Liver (tissue), 9 donors: Measurements from ENCODE around the gene MANF. TPM values are rescaled to one million over a fixed set of nuclear protein-coding genes. Genes with fewer than 3 reads are reported as not detected.

Source experiments
- DNase-seq: peaks from one replicate; pipeline ENCODE4 v3.0.0-alpha.2; 2017; ENCODE audit warnings: low spot score
- H3K27ac ChIP-seq, 2 donors: one replicate each; pipeline ENCODE4 v1.7.0; 2013; ENCODE audit warnings: inconsistent platforms in 2 of 2, low read length in 2 of 2, control low read depth in 1 of 2, low read depth in 1 of 2, mild to moderate bottlenecking in 1 of 2
- H3K27me3 ChIP-seq, 4 donors: one replicate each; pipeline versions ENCODE4 v1.6.1 to v1.7.0; 2013; ENCODE audit warnings: low read length in 3 of 4, inconsistent platforms in 1 of 4, mild to moderate bottlenecking in 1 of 4, moderate library complexity in 1 of 4; ENCODE audit not compliant: control insufficient read depth in 4 of 4, insufficient read depth in 4 of 4
- H3K36me3 ChIP-seq, 4 donors: one replicate each; pipeline versions ENCODE4 v1.6.1 to v1.7.0; 2013; ENCODE audit warnings: low read length in 3 of 4, mild to moderate bottlenecking in 3 of 4, low read depth in 1 of 4, moderate library complexity in 1 of 4; ENCODE audit not compliant: control insufficient read depth in 4 of 4, insufficient read depth in 3 of 4
- H3K4me1 ChIP-seq, 4 donors: one replicate each; pipeline versions ENCODE4 v1.6.1 to v1.7.0; 2013; ENCODE audit warnings: low read length in 3 of 4, mild to moderate bottlenecking in 3 of 4, moderate library complexity in 1 of 4; ENCODE audit not compliant: control insufficient read depth in 4 of 4, insufficient read depth in 4 of 4
- H3K4me3 ChIP-seq, 3 donors: one replicate each; pipeline versions ENCODE4 v1.6.1 to v1.7.0; 2013; ENCODE audit warnings: low read length in 3 of 3, control low read depth in 1 of 3, low read depth in 1 of 3, mild to moderate bottlenecking in 1 of 3
- H3K9ac ChIP-seq, 2 donors: one replicate each; pipeline ENCODE4 v1.7.0; 2013; ENCODE audit warnings: low read length in 2 of 2, mild to moderate bottlenecking in 2 of 2, moderate library complexity in 2 of 2, control low read depth in 1 of 2, low read depth in 1 of 2
- H3K9me3 ChIP-seq, 4 donors: one replicate each; pipeline versions ENCODE4 v1.6.1 to v1.7.0; 2013; ENCODE audit warnings: low read length in 3 of 4; ENCODE audit not compliant: control insufficient read depth in 4 of 4
- CTCF ChIP-seq: fragments of 150-350 bp; IDR thresholded peaks from 2 replicates; pipeline ENCODE4 v1.5.1; 2017; ENCODE audit warnings: improper control_type of control experiment, low read depth, low read length; ENCODE audit not compliant: missing input control
- FOXA1 ChIP-seq: IDR thresholded peaks from 2 replicates; pipeline ENCODE4 v1.6.1; 2016; ENCODE audit warnings: antibody characterized with exemption
- FOXA2 ChIP-seq: IDR thresholded peaks from 2 replicates; pipeline ENCODE4 v1.6.1; 2016; ENCODE audit warnings: antibody characterized with exemption
- GABPA ChIP-seq, 2 donors: IDR thresholded peaks in 1 of 2; conservative IDR thresholded peaks in 1 of 2; 2 replicates each; pipeline ENCODE4 v1.6.1; 2016; ENCODE audit warnings: antibody characterized with exemption in 2 of 2, mild to moderate bottlenecking in 1 of 2, moderate library complexity in 1 of 2
- HNF4A ChIP-seq, 2 donors: conservative IDR thresholded peaks; 2 replicates each; pipeline ENCODE4 v1.6.1; 2016; ENCODE audit warnings: antibody characterized with exemption in 2 of 2, mild to moderate bottlenecking in 2 of 2
- JUND ChIP-seq, 2 donors: IDR thresholded peaks; 2 replicates each; pipeline ENCODE4 v1.6.1; 2016; ENCODE audit warnings: antibody characterized with exemption in 2 of 2
- NR2F2 ChIP-seq: IDR thresholded peaks from 2 replicates; pipeline ENCODE4 v1.6.1; 2016; ENCODE audit warnings: antibody characterized with exemption
- RAD21 ChIP-seq, 2 donors: IDR thresholded peaks; 2 replicates each; pipeline ENCODE4 v1.6.1; 2016; ENCODE audit warnings: antibody characterized with exemption in 2 of 2, mild to moderate bottlenecking in 2 of 2
- REST ChIP-seq: IDR thresholded peaks from 2 replicates; pipeline ENCODE4 v1.6.1; 2016; ENCODE audit warnings: antibody characterized with exemption, mild to moderate bottlenecking
- RXRA ChIP-seq, 2 donors: IDR thresholded peaks; 2 replicates each; pipeline ENCODE4 v1.6.1; 2017 to 2018; ENCODE audit warnings: antibody characterized with exemption in 2 of 2, mild to moderate bottlenecking in 1 of 2
- SP1 ChIP-seq: IDR thresholded peaks from 2 replicates; pipeline ENCODE4 v1.6.1; 2018; ENCODE audit warnings: antibody characterized with exemption, mild to moderate bottlenecking
- YY1 ChIP-seq: IDR thresholded peaks from 2 replicates; pipeline ENCODE4 v1.6.1; 2016; ENCODE audit warnings: antibody characterized with exemption, mild to moderate bottlenecking
- ZBTB33 ChIP-seq: IDR thresholded peaks from 2 replicates; pipeline ENCODE4 v1.6.1; 2016; ENCODE audit warnings: antibody characterized with exemption
- WGBS: extraction: QIAGEN DNeasy Blood & Tissue Kit; methylation state at CpG from one replicate; pipeline ENCODE4 v1.1.7; 2013; 5-methylcytosine and 5-hydroxymethylcytosine counted together
- polyA plus RNA-seq, 2 donors: library from polyadenylated mRNA; stranded (reverse) in 1 of 2; unstranded in 1 of 2; fragments of 200-250 nt in 1 of 2; fragments of >200 nt in 1 of 2; fragmentation: Nextera tagmentation in 1 of 2; extraction: Ambion mirVana in 1 of 2; gene quantifications; one replicate each; pipeline versions ENCODE4 v1.2.1 to v1.2.3, GENCODE V29; 2013 to 2015
- total RNA-seq, 2 donors: library from RNA; depleted of rRNA; stranded (reverse); fragments of >200 nt; gene quantifications; one replicate each; pipeline ENCODE4 v1.2.3, GENCODE V29; 2014
- TF ChIP-seq, protein P1 (sequence below): IDR thresholded peaks from 2 replicates; pipeline ENCODE4 v1.6.1; 2016; ENCODE audit warnings: antibody characterized with exemption
- donor health status: healthy.
- donor health status: healthy.
- donor health status: healthy.
- donor health status: healthy.
- donor health status: healthy.

Gene MANF
- total and polyA plus RNA-seq, 4 donors, result 28.9 to 116 (median 75.6) TPM

DNA sequence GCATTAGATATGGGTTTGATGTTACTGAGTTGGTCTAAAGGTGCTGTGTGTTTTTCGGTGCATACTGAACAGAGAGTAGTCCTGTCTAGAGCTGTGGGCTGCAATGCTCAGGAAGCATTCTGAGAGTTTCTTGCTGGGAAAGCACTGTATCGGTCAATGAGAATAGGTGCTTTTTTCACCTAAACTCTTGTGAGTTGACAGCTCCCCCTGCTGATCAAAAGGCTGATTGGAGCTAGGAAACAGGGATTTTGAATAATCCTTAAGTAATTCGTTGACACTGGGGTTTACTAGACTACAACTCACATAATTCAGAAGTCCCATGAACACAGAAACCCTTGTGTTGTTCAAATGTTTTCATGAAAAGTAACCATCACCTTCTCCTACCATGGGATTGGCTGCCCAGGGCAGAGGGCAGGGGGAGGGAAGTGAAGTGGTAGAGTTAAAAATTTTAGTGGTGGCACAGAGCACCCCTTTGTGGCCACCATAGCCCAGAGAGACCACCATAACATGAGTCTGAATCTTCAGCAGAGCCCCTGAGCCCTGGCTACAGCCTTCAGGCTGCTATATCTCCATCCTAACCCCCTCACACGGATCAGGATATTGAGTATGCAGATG, 13.0 kb upstream of the MANF start:
- Histone ChIP-seq H3K27ac (no peak overlapping the region), H3K27me3 (no peaks in the 10 kb centered on the region), H3K4me3 (no peak overlapping the region), H3K9me3 (no peaks in the 10 kb centered on the region), H3K9ac (no peak overlapping the region), H3K4me1 (peaks cover 0 to 11% (median 8%) of the 10 kb centered on the region in 4 donors), H3K36me3 (no peaks in the 10 kb centered on the region)
- WGBS, result 32% methylated on average over 4 of the region's 4 CpGs
- no peak for DNase-seq
- no peak for TF ChIP-seq SP1
- no peak for TF ChIP-seq FOXA1
- no peak for TF ChIP-seq YY1
- TF ChIP-seq CTCF, result peak; percentile 75
- TF ChIP-seq ZBTB33, result no peak
- no peak for TF ChIP-seq JUND (IDR thresholded peaks at IDR 0.05)
- TF ChIP-seq FOXA2, result no peak
- TF ChIP-seq RAD21 (IDR thresholded peaks at IDR 0.05), result peak; percentile 86 to 87
- no peak for TF ChIP-seq GABPA (IDR thresholded peaks at IDR 0.05 in 1 of 2, conservative IDR thresholded peaks at IDR 0.05 in 1 of 2)
- TF ChIP-seq NR2F2, result no peak
- TF ChIP-seq RXRA (IDR thresholded peaks at IDR 0.05), result no peak
- no peak for TF ChIP-seq REST
- TF ChIP-seq, protein P1, sequence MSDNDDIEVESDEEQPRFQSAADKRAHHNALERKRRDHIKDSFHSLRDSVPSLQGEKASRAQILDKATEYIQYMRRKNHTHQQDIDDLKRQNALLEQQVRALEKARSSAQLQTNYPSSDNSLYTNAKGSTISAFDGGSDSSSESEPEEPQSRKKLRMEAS, result no peak

DNA sequence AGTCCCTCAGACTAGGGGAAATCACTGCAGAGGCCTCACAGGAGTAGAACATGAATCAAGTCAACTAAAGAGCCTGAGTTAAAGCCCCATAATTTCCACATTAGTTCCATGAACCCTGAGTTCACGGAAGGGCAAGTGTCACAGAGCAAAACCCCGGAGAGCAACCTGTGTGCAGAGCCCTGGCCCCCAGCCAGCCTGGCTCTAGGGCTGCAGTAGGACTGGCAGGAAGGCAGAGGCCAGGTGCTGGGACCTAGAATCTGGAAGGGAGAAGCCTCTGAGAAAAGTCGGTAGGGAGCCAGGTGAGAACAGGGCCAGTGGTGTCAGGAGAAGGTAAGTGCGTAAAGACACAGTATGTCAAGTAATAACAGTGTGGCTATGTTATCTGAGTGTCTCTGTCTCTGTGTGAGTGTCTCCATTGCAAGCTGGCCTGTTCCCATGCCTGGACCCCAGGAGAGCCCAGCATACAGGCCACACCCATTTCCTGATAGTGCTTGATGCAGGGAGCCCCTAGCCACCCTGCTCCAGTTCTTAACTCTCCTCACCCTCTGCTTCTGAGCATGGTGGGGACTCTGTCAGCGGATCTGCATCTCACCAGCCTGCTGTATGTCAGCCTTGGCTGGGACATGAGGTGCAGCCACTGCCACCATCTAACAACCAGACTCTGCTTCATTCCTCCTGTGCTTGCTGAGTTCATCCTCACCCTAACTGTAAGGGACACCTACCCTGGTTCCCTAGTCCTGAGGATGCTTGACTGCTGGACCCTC, 11.3 kb upstream of the MANF start:
- Histone ChIP-seq H3K27me3 (no peaks in the 10 kb centered on the region), H3K9ac (no peak overlapping the region), H3K27ac (no peak overlapping the region), H3K36me3 (no peaks in the 10 kb centered on the region), H3K4me1 (peaks cover 0 to 11% (median 8%) of the 10 kb centered on the region in 4 donors), H3K4me3 (no peak overlapping the region), H3K9me3 (no peaks in the 10 kb centered on the region)
- 54% methylated on average over 5 of the region's 5 CpGs for WGBS
- DNase-seq, result no peak
- TF ChIP-seq SP1, result peak; percentile 40
- peak; percentile 83 to 89 for TF ChIP-seq RXRA (IDR thresholded peaks at IDR 0.05)
- TF ChIP-seq FOXA2, result no peak
- peak in 1 of 2 donors; percentile 40 for TF ChIP-seq HNF4A (conservative IDR thresholded peaks at IDR 0.05)
